OCI-LY7 (cell line): ENCODE results near the gene TFEB. TPM values are rescaled to one million over a fixed set of nuclear protein-coding genes. Genes with fewer than 3 reads are reported as not detected.

Experiments
- BruUV-seq: library from RNA; stranded (reverse); fragments of 400-500 nt; replicated peaks from 2 replicates; lab custom pipeline; 2021; lab: Mats Ljungman, UMichigan
- CTCF ChIA-PET: fragments of 300-600 bp; sonication (Branson Sonifier 250); formaldehyde crosslinking; loops from one replicate; lab custom pipeline; 2022; ENCODE audit warnings: antibody characterized with exemption; ENCODE audit not compliant: unreplicated experiment; lab: Charles Lee
- POLR2A ChIA-PET: fragments of 300-600 bp; sonication (Branson Sonifier 250); formaldehyde crosslinking; loops from one replicate; lab custom pipeline; 2022; ENCODE audit warnings: antibody characterized with exemption; lab: Charles Lee
- DNase-seq: peaks from one replicate; pipeline ENCODE4 v3.0.0-alpha.2; 2015; ENCODE audit warnings: low spot score
- H2AFZ ChIP-seq: fragments of 200-600 bp; sonication (generic), shearing (Covaris generic); 2 replicates; pipeline ENCODE4 v1.6.1; 2014; ENCODE audit warnings: mild to moderate bottlenecking, antibody characterized with exemption, low read length, moderate library complexity
- H3K27ac ChIP-seq: fragments of 200-600 bp; sonication (generic); 2 replicates; pipeline ENCODE4 v1.5.1; 2014; ENCODE audit warnings: mixed run types, low read depth, mild to moderate bottlenecking, moderate library complexity, low read length, inconsistent platforms; ENCODE audit not compliant: poor library complexity, severe bottlenecking
- H3K36me3 ChIP-seq: fragments of 200-600 bp; sonication (generic); 2 replicates; pipeline ENCODE4 v1.6.1; 2014; ENCODE audit warnings: mild to moderate bottlenecking, antibody characterized with exemption, low read length, moderate library complexity, mixed read lengths; ENCODE audit not compliant: insufficient read depth
- H3K4me1 ChIP-seq: fragments of 200-600 bp; sonication (generic); 2 replicates; pipeline ENCODE4 v1.5.1; 2014; ENCODE audit warnings: mild to moderate bottlenecking, low read length; ENCODE audit not compliant: insufficient read depth, poor library complexity, severe bottlenecking
- H3K4me2 ChIP-seq: fragments of 200-600 bp; sonication (generic); 2 replicates; pipeline ENCODE4 v1.6.1; 2014; ENCODE audit warnings: mild to moderate bottlenecking, low read length
- H3K4me3 ChIP-seq: fragments of 200-600 bp; sonication (generic); 2 replicates; pipeline ENCODE4 v1.5.1; 2014; ENCODE audit warnings: mild to moderate bottlenecking, low read depth, low read length; ENCODE audit not compliant: poor library complexity, severe bottlenecking
- H3K79me2 ChIP-seq: fragments of 200-600 bp; sonication (generic); 2 replicates; pipeline ENCODE4 v1.6.1; 2016; ENCODE audit warnings: low read depth, mild to moderate bottlenecking, low read length, moderate library complexity, mixed read lengths; ENCODE audit not compliant: insufficient read depth
- H3K9me2 ChIP-seq: fragments of 200-600 bp; sonication (generic); 2 replicates; pipeline ENCODE4 v1.6.1; 2016; ENCODE audit warnings: mild to moderate bottlenecking, low read length, mixed read lengths; ENCODE audit not compliant: insufficient read depth
- H3K9me3 ChIP-seq: fragments of 200-600 bp; sonication (generic); 2 replicates; pipeline ENCODE4 v1.6.1; 2014; ENCODE audit warnings: mild to moderate bottlenecking, mixed run types, low read length, mixed read lengths
- H4K20me1 ChIP-seq: fragments of 200-600 bp; sonication (generic); 2 replicates; pipeline ENCODE4 v1.6.1; 2014; ENCODE audit warnings: mild to moderate bottlenecking, antibody characterized with exemption, low read length, moderate library complexity, mixed read lengths; ENCODE audit not compliant: insufficient read depth
- EZH2phosphoT487 ChIP-seq: fragments of 200-600 bp; sonication (generic); IDR thresholded peaks from 2 replicates; pipeline ENCODE4 v1.6.1; 2018; ENCODE audit warnings: low read depth, borderline replicate concordance, mild to moderate bottlenecking, mixed run types, antibody characterized with exemption, low read length, moderate library complexity, mixed read lengths
- intact Hi-C: fragments of 100-400 bp; cut with micrococcal nuclease; formaldehyde crosslinking; loops from one replicate; pipeline ENCODE4 v1.10.0; 2022; ENCODE audit not compliant: unreplicated experiment
- total RNA-seq, 2 experiments: library from RNA; depleted of rRNA in 1 of 2; stranded (reverse); fragments of >200 nt in 1 of 2; shearing (Covaris generic) in 1 of 2; gene quantifications; 2 replicates each; pipeline ENCODE4 v1.2.3, GENCODE V29; 2014 to 2022
- TF ChIP-seq, protein P1 (sequence below): fragments of 200-600 bp; sonication (generic); conservative IDR thresholded peaks from 2 replicates; pipeline ENCODE4 v1.5.1; 2014; ENCODE audit warnings: mild to moderate bottlenecking, antibody characterized with exemption, low read length, moderate library complexity, mixed read lengths

Gene TFEB
- total RNA-seq, 2 experiments from 2014 or later: 36.8 to 60.0 TPM

DNA sequence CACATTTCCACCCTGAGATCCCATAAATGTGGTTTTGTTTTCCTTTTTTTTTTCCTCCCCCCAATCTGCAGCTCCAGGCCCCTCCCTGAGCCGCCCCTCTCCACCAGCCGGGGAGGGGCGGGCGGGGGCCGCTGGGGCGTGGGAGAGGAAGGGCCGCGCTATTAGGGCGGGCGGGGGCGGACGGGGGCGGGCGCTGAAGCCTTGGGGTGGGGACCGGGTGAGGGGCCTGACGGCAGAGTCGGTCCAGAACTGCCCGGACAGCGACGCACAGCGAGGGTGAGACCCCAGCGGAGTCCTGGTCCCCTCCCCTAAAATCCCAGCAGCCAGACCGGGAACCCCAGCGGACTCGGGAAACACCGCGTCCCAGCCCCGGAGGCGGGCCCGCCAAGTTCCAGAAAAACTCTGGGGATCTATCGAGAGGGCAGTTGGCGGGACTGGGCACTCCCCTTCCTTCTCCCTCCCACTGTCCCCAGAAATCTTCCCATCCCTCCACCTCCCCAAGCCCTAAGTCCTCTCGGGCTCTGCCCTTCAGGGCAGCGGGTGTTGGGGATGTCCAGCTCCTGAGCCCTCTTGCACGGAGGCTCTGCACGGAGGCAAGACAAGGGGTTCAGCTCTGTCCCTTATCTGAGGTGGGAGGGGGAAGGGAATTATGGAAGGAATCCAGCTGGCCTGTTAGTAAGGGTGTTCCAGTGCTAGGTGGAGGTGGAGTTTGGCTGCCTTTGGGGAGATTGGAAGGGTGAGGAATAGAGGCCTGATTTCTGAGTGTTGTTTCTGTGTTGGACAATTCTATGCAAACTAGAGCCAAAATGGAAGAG, 45.4 kb upstream of the TFEB start, which contains the start of gene PRICKLE4:
Gene PRICKLE4 (plus strand): TSS at position 232 of the 815 bp plus-strand sequence. CDS start 2,692 bp downstream, outside the sequence.
- ChIA-PET CTCF (interaction anchor here (0.5 kb wide), 1 partner anchor 196 kb away, joined by 3 read pairs; no protein-coding TSS in a partner anchor), POLR2A (interaction anchor here (0.7 to 1.0 kb wide), 2 partner anchors 47 to 253 kb away, joined by 3 read pairs; no protein-coding TSS in a partner anchor)
- Histone ChIP-seq H3K9me3 (no peaks in the 10 kb centered on the region), H3K9me2 (no peaks in the 10 kb centered on the region), H3K4me1 (peaks cover 35% of the 10 kb centered on the region), H3K4me2 (peak within 1 kb of the TSS; percentile 88), H3K79me2 (no peaks in the 10 kb centered on the region; the same call in 1 of the 2 replicates), H2AFZ (peak within 1 kb of the TSS; percentile 80; the same call in 1 of the 2 replicates), H3K4me3 (peak within 1 kb of the TSS; percentile 83), H3K27ac (no peak within 1 kb of the TSS), H3K36me3 (no peaks in the 10 kb centered on the region), H4K20me1 (no peaks in the 10 kb centered on the region)
- TF ChIP-seq, protein P1, sequence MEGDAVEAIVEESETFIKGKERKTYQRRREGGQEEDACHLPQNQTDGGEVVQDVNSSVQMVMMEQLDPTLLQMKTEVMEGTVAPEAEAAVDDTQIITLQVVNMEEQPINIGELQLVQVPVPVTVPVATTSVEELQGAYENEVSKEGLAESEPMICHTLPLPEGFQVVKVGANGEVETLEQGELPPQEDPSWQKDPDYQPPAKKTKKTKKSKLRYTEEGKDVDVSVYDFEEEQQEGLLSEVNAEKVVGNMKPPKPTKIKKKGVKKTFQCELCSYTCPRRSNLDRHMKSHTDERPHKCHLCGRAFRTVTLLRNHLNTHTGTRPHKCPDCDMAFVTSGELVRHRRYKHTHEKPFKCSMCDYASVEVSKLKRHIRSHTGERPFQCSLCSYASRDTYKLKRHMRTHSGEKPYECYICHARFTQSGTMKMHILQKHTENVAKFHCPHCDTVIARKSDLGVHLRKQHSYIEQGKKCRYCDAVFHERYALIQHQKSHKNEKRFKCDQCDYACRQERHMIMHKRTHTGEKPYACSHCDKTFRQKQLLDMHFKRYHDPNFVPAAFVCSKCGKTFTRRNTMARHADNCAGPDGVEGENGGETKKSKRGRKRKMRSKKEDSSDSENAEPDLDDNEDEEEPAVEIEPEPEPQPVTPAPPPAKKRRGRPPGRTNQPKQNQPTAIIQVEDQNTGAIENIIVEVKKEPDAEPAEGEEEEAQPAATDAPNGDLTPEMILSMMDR: no peak
- no peak for TF ChIP-seq EZH2phosphoT487
- intact Hi-C loops: loop anchor here (1.0 to 10.0 kb wide), 4 partner anchors 264 to 674 kb away; partner anchors contain the start of genes MRPS10 and TRERF1
- no peak for DNase-seq
- BruUV-seq: no TSS peak

DNA sequence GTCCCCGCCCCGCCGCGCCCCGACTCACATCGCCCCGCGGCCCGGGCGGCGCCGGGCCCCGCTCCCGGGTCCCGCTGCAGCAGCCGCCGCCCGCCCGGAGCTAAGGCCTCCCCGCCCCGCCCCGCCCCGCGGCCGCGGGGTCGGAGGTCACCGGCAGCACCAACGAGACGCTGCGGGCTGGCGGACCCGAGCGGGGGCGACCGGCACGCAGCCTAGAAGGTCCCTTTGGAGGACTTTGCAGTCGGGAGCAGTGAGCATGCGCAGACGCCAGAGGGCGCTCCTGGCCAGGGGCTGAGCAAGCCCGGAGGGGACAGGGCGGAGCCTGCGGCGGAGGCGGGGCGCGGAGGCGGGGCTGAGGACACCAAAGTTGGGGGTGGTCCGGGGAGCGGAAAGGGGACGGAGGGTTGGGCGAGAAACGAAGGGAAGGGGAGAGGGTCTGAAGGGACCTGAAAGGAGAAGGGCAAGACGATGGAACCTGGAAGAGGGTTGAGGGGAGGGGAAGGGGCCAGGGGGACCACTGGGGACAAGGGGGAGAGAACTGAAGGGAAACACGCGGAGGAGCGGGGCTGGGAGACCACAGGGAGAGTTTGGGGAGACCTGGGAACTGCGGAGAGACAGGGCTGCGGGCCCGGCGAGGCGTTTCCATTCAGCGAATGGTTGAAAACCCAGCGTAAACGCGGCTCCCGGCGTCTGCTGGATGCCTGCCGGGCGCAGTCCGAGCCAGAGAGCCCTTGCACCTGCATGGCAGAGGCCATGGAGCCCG, 44.6 kb upstream of the TFEB start, which contains the start of gene FRS3:
Gene FRS3 (minus strand): TSS at position 113 of the 763 bp plus-strand sequence. CDS start 2,913 bp downstream, outside the sequence.
- no peak within 1 kb of the TSS for H3K27ac ChIP-seq
- ChIA-PET CTCF (no interaction called here), POLR2A (no interaction called here)
- BruUV-seq: no TSS peak
- H4K20me1 ChIP-seq: no peaks in the 10 kb centered on the region
- peak within 1 kb of the TSS; percentile 83 for H3K4me3 ChIP-seq
- H3K9me2 ChIP-seq: no peaks in the 10 kb centered on the region
- peak within 1 kb of the TSS; percentile 88 for H3K4me2 ChIP-seq
- H2AFZ ChIP-seq: peak within 1 kb of the TSS; percentile 80; the same call in 1 of the 2 replicates
- peaks cover 7% of the 10 kb centered on the region; the same call in 1 of the 2 replicates for H3K36me3 ChIP-seq
- peak; percentile 97 for DNase-seq
- intact Hi-C loops: loop anchor here (1.0 to 10.0 kb wide), 6 partner anchors 73 to 675 kb away; partner anchors contain the start of genes MRPS10 and TRERF1
- H3K4me1 ChIP-seq: peaks cover 28% of the 10 kb centered on the region
- no peaks in the 10 kb centered on the region; the same call in 1 of the 2 replicates for H3K79me2 ChIP-seq
- no peak for TF ChIP-seq EZH2phosphoT487
- TF ChIP-seq, protein P1: peak; percentile 88
- no peaks in the 10 kb centered on the region for H3K9me3 ChIP-seq
